ENCODE measurements around the gene GRAMD1B.

GRAMD1B gene

DNA sequence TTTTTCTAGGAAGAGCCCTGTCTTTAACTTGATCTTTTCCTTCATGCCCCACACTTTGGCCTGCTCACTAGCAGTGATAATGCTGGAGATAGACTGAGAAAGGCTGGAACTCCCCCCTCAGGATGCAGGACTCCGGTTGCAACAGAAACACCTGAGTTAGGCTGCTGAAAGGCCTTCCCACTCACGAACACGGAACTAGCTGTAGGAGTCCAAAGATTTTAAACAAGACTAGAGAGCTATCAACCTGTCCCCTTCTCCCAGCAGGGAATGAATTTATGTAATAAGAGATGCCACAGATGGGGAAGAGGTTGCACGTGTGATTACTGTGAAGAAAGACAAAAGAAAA is 211.4 kb downstream of the GRAMD1B start:
- TF ChIP-seq, protein P1, sequence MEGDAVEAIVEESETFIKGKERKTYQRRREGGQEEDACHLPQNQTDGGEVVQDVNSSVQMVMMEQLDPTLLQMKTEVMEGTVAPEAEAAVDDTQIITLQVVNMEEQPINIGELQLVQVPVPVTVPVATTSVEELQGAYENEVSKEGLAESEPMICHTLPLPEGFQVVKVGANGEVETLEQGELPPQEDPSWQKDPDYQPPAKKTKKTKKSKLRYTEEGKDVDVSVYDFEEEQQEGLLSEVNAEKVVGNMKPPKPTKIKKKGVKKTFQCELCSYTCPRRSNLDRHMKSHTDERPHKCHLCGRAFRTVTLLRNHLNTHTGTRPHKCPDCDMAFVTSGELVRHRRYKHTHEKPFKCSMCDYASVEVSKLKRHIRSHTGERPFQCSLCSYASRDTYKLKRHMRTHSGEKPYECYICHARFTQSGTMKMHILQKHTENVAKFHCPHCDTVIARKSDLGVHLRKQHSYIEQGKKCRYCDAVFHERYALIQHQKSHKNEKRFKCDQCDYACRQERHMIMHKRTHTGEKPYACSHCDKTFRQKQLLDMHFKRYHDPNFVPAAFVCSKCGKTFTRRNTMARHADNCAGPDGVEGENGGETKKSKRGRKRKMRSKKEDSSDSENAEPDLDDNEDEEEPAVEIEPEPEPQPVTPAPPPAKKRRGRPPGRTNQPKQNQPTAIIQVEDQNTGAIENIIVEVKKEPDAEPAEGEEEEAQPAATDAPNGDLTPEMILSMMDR (IDR thresholded peaks at IDR 0.05; ENCODE audit: insufficient read depth, low read depth, low read length, missing control alignments) = no peak
- no peak for DNase-seq (ENCODE audit: low read depth)

DNA sequence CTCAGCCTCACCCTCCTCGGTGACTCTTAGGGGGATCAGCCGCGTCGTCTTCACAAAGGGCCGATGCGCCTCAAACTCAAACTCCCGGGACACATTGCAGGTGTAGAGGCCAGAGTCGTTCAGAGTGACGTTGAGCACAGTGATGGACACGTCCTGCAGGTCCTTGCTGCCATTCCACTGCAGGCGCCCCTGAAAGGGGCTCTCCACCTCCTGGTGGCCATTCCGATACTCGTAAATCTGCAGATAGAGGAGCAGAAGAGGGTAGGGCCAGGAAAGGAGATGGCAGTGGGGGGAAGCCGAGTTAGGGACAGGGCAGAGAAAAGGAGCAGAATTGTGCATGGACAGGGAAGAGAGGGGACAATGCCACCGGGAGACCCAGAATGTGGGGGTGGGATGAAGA is 212.4 kb downstream of the GRAMD1B start:
- H3K4me3 ChIP-seq (ENCODE audit: low read length) = no peak overlapping the region
- no peak for DNase-seq (ENCODE audit: low read depth)
- TF ChIP-seq, protein P1 (IDR thresholded peaks at IDR 0.05; ENCODE audit: insufficient read depth, low read depth, low read length, missing control alignments) = no peak

More for the DNA sequence above, 211.4 kb downstream of the GRAMD1B start:
- H3K4me3 ChIP-seq (ENCODE audit: low read length) = no peak overlapping the region

DNA sequence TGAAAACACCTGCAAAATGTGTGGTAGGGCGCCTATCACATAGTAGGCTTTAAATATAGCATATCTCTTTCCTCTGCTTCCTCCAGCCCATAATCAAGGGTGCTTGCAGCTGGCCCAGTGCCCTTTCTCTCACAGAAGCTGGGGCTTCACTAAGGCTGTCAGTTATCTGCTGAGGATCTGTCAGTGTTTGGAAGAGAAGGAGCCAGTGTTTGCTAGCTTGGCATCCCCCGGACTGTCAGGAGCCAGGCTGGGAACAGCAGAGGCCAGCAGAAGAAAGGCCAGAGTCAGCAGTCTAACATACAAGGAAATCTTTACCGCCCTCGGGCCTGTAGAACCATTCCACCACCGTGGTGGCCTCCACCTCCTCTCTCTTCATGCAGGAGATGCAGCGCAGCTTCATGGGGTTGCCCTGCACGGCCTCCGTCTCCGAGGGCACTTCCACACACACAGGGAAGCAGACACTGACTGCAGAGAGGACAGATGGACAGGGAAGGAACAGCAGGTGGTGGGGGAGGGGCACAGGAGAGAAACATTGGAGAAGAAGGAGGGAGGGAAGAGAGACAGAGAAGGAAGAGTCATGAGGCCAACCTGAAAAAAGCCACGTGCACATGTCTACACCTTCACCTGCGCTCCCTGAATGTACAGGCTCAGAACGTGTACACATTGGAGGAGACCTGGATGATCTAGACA is 215.4 kb downstream of the GRAMD1B start:
- TF ChIP-seq, protein P1 (IDR thresholded peaks at IDR 0.05; ENCODE audit: insufficient read depth, low read depth, low read length, missing control alignments) = no peak
- no peak for DNase-seq (ENCODE audit: low read depth)
- no peak overlapping the region for H3K4me3 ChIP-seq (ENCODE audit: low read length)

DNA sequence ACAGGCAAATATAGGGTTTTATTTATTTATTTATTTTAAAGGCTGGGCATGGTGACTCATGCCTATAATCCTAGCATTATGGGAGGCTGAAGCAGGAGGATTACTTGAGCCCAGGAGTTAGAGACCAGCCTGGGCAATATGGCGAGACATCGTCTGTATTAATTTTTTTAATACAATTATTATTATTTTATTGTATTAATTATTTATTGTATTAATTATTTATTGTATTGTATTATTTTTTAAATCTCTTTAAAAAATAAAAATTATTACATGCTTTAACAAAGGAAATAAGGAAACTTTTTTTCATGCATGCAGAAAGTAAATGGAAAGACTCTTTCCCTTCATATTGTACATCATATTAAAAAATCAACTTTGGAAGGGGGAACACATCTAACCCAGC is 220.8 kb downstream of the GRAMD1B start:
- DNase-seq (ENCODE audit: low read depth) = no peak
- TF ChIP-seq, protein P1 (IDR thresholded peaks at IDR 0.05; ENCODE audit: insufficient read depth, low read depth, low read length, missing control alignments) = no peak
- no peak overlapping the region for H3K4me3 ChIP-seq (ENCODE audit: low read length)

DNA sequence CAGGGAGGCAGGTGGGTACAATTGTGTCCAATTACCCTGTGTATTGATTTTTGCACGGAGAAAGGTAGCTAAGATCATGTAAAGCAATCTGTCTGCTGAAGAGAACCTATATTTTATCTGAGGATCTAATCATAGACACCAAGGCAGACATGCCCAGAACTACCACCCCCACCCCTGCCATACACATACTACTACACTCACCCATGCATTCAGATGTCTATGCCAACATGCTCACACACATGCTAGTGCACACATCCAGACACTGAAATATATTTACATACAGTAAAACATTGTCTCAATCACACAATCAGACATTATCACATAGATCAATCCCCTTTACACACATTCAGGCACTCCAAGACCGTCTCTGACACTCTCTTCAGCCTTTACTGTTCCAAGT is 222.5 kb downstream of the GRAMD1B start:
- TF ChIP-seq, protein P1 (IDR thresholded peaks at IDR 0.05; ENCODE audit: insufficient read depth, low read depth, low read length, missing control alignments) = no peak
- H3K4me3 ChIP-seq (ENCODE audit: low read length) = no peak overlapping the region
- no peak for DNase-seq (ENCODE audit: low read depth)

DNA sequence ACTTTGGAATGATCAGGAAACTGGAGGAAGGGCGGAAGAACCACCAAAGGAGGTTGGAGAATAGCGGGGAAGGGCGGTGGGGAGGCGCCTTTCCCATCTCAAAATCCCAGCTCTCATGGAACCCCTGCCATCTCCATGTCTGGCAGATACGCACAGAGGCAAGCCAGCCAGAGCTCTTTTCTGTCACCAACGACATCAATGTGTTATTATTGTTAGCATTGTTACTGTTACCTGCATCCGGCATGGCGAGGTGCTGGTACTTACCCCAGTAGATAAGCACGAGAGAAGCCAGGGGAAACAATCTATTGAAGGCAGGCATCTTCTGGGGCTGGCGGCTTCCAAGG is 223.4 kb downstream of the GRAMD1B start:
- TF ChIP-seq, protein P1 (IDR thresholded peaks at IDR 0.05; ENCODE audit: insufficient read depth, low read depth, low read length, missing control alignments) = no peak
- no peak for DNase-seq (ENCODE audit: low read depth)
- H3K4me3 ChIP-seq (ENCODE audit: low read length) = no peak overlapping the region

Measured in epithelial cell of esophagus (primary cell).